EH (cell line): ENCODE results near the gene ZBTB16.
"Not testable (repeated sequence)": the region's sequence is repeated elsewhere in the genome, so short reads cannot be mapped to it uniquely, and the experiment has no call there.

ENCODE experiments used
- DNase-seq: peaks from one replicate; pipeline ENCODE4 v3.0.0-alpha.2; 2015; ENCODE audit warnings: low read depth

ZBTB16 gene

DNA sequence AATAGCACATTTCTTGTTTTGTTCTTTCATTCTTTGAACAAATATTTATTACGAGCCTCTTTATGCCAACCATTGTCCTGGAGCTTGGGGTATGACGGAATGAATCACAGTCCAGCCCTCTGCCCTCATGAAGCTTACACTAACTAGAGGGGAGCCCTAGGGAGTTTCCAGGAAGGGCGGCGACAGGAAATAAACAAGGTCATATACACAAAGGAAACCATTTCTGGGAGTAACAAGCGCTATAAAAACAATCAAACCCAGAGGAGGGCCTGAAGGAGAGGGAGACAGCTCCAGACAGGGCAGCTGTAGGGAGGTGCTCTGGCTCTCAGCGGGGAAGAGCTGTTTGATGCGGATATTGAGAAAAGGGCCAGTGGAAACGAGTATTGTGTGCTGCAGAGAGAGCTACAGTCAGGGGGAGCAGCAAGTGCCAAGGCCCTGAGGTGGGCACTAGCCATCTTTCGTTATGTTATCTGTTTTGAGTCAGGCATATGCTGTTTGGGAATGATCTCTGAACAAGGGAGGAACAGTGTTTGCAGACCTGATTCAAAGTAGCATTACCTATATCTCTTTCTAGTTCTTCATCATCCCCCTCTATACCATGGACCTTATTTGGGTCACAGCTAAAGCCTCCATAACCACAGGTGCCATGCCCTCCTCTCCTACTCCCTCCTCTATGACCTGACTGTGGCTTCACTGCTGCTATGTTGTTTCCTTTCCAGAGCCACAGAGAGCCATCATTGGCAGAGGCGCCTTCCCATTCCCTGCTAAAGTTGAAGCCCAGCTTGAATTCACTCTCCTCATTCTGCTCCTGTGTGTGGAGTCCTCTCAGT, 15.3 kb upstream of the ZBTB16 start:
- no peak for DNase-seq

DNA sequence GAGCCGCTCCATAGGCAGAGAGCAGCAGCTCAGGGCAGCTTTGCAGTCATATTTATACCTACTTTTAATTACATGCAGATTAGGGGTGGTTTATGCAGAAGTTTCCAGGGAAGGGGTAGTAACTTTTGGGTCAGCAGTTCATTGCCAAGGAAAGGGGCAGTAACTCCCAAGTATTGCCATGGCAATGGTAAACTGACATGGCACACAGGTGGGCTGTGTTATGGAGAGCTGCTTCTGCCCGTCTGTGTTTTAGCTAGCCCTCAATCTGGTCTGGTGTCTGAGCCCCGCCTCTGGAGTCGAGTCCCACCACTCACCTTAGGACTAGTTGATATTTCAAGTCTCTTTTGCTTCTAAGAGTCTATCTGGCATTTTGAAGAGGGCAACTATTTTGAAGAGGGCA, 12.2 kb upstream of the ZBTB16 start:
- no peak for DNase-seq

DNA sequence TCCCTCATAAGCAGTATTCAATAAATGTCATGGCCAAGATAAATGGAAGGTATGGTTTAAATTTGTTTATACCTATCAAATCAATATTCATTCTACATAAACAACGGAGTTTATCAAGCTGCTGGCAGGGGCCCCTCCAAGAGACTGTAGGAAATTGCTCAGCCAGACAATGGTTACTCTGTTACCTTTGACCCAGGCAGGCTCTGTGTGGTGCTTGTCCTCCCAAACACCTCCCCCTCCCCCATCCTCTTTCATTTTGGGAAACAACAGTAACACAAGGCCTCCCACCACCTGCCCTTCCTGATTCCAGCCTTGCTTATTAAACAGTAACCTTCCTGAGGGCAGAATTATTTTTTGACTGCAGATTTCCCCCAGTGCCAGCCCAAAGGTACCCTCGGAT, 10.5 kb upstream of the ZBTB16 start:
- no peak for DNase-seq

DNA sequence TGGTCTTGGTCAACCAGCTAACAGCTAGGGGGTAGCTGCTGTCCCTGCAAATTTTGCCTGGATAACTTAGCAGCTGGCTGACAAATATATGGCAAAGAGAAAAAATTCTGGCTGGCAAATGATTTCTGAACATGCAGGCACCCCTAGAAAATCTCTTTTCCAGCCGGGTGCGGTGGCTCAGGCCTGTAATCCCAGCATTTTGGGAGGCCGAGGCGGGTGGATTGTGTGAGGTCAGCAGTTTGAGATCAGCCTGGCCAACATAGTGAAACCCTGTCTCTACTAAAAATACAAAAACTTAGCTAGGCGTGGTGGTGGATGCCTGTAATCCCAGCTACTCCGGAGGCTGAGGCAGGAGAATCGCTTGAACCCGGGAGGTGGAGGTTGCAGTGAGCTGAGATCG, 9.7 kb upstream of the ZBTB16 start:
- DNase-seq, result not testable (repeated sequence)

DNA sequence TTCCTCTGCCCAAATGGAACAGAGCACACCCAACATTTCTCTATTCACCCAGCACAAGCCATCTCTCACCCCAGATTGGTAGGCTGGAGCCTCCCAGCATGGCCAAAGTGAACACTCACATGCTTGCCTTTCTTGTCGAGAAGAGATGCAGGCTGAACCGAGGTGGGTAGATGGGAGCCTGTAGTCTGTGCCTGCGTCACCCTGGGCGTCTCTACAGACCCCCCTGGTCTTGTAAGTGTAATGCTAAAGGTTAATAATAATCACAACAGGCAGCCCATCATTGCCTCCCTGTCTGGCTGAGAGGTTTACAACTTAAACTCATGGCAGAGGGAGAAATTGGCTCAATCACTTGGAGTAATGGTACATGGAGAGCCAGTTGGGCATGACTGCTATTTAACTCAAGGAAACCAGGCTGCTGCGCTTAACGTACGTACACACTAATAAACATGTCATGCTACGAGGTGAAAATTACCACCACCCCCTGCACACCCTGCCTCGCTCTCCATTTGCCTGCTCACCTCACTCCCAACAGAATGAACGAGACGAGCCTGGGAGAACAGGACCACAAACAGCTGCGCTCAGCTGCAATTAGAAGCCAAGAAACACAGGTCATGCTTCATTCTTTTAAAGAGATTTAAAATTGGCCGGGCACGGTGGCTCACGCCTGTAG, 9.1 kb upstream of the ZBTB16 start:
- DNase-seq, result no peak

DNA sequence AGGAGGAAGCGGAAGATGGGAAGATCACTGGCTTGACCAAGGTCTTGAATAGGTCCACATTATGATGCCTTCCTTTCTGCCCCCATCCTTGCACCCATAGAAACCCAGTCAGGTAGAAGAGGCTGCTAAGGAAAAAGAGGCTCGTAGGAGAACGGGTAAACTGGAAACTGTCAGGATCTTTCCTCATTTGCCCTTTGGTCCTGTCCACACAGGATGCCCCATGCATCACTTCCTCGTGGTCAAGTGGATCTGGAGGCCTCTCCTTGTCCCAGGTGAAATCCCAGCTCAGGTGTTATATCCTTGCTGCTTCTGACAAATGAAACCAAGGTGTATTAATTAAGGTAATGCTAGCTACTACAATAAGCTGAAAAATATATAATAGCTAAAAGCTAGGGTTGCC, 8.0 kb upstream of the ZBTB16 start:
- DNase-seq, result no peak

DNA sequence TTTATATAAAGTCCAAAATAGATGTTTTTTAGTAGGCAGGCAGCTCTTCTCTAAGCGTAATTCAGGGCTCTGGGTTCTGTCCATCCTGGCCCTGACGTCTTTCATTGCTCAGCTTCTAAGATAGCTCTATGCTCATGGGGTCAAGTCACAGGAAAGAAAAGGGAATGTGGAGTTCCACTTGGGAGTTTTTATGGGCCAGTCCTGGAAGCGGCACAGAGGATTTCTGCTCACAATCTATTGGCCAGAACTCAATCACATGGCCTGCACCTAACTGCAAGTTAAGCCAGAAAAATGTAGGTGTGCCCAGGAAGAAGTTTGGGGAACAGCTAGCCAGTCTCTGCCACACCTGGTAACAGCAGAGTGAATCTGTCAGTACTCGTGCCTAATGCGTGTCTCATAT, 7.4 kb upstream of the ZBTB16 start:
- no peak for DNase-seq

DNA sequence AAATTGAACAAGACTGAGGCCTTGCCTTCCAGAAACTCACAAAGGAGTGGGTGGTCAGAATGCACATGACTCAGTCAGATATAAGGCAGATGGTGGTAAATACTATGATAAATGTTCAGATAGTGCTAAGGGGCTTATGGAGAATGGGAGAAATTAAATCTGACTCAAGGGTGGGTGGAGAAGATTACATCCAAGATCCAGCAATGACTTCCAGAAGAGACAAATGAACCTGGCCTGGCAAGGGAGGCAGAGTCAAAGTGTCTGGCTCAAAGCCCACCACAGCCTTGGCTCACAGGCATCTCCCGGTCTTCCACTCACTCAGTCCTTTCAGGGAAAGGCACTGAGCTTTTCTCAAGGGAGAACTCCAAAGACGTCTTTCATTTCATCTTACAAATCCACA, 6.1 kb upstream of the ZBTB16 start:
- no peak for DNase-seq

DNA sequence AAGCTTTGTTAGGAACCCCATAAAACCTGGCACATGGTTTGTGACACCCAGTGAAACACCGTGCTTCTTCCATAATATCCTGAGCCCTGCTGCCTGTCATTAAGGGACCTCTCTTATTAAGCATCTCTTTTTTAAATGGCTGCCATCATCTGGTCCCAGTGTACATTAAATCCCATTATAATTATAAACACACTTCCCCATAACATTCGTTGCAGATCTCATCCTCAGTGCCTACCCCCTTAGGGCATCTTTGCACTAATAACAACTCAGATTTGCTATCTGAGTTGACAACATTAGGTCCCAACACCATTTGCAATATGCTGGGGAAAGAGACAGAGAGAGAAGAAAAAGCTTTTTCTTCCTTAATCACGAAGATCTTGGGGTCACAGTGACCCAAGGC, 4.7 kb upstream of the ZBTB16 start:
- no peak for DNase-seq

DNA sequence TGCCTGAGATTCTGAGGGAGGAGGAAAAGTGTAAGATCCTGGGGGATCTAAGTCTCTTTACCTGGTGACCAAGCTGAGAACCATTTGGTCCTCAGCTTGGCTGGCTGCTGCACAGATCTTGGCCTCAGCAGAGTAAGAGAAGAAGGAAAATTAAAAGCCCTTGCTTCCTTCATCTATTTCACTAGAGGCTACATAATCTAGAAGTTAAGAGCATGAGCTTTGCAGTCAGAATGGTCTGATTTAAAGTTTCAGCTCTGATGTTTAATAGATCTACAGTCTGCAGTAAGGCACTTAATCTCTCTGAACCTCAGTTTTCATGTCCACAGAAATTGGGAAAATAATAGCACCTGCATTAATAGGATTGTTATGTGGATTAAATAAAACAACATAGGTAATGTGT, 3.1 kb upstream of the ZBTB16 start:
- no peak for DNase-seq

DNA sequence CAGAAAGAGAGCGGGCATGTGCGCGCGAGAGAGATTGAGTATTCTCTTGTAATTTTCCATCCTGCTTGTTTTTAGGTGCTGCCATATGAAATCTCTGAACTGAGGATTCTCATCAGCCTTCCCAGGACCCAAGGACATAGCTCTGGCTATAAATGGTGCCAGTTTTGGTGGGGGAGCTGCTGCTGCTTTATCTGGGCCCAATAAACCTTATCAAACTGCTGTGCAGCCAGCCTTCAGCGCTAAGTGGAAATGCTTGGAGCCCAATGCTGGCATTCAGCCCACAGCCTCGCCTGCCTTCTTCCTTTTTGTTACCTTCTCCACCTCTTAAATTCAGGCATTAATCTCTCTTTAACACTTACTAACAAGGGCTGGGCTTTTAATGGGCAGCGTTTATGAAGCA, 2.4 kb upstream of the ZBTB16 start:
- no peak for DNase-seq

DNA sequence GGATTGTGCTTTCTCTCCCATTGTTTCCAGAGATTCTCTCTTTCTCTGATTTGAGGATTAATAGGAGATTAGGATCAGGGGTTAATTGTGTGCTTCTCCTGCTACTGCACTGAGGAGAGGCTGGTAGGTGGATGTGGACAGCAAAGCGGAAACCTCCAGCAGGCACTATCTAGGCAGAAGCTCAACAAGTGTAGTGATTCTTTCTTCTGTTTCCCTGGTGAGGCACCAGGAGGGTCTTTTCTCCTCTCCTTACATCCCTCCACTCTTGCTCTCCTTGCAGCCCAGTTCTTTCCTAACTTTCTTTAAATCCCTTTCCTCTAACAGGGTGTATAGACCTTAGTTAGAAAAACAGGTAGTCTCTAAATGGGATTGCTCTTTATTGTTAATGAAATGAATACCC, 1.9 kb upstream of the ZBTB16 start:
- no peak for DNase-seq

DNA sequence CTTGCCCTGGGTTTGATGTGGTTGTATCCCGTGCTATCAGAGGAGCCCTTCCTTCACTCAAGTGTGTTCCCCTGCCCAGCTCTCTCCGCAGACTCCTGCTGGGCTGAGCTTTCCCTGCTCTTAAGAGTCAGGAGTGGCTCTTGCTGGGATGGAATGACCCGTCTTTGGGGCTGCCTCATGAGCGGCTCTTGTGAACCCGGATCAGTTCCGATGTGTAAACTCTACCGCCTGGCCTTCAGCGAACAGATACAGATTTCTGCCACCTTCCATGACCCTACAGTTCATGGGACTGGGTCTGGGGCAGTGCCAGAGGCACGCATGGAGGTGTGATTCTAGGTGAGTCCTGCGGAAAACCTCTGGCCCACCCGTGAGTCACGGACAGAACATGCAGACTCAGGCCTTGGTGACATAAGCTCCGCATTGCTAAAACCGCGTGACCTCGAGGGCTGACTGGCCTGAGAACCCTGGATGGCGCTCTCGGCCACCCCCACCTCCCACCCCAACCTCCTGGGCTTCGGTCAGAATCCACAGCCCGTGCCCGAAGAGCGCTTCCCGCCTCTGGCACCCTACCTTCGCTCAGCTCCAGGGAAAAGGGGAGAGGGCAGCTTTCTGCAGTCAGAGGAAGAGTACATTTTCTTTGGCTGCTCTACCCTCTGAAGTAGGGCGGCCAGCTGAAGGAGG, 1.3 kb upstream of the ZBTB16 start:
- no peak for DNase-seq

DNA sequence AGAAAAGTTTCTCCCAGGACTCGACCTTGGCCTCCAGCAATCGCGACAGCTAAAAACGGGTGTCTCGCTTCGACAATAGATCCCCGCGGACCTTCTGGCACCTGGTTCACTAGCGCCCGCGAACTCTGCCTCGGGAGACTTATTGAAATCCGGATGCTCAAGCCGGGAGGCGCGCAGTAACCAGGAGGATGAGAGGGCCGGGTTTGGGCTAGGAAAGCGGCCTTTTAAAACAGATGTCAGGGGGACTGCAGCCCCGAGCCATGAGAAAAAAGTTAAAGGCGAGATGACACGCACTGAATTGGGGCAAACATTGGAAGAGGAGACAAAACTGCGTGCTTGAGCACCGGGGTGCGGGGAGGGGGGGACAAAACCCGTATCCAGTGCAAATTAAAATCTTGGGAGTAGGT, 637 bp upstream of the ZBTB16 start:
- DNase-seq, result no peak

DNA sequence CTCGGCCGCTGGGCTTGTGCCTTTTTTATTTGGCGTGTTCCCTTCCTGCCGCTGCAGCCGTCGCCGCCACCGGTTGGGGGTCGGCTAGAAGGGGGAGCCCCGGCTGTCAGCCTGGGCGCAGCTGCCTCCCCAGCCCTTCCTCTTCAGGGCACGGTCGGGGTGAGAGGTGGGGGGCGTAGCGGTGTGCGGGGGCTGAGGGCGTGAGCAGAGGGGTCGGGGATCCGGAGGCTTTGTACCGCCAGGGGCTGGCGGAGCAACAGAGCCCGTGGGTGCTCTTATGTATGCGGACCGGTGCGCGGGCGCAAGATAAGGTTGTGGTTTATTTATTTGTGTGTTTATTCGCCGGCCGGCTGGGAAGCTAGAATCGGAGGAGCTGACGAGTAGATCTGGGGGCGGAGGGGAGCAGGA, 477 bp downstream of the ZBTB16 start:
- DNase-seq, result no peak

DNA sequence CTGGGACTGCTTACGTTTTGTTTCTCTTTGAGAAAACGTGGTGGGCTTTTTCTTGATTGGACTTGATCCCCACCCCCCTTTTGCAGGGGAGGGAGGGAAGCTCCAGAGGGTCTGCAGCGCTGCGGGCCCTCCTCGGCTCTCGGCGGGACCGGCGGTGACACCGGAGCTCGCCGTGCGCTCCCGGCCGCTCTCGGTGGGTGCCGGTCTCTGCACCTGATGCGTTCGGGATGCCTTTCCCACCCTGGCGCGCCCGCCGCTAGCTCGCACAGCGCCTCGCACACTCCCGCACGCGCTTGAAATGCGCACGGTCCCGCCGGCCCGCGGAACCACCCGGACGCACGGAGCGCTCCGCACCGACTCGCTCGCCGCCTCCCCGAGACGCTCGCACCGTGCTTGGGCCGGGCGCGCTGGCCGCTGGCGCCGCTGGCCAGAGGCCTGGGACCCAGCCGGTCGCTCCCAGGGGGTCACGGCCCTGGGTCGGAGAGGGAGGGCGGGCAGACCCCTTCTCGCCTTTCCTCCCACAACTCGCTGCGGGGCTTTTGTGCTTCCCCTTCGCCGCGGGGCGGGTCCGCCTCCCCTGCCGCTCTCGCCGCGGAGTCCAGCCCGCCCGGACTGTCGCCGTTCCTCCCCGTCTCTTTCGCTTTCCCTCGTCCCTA, 1.0 kb downstream of the ZBTB16 start:
- DNase-seq, result no peak

DNA sequence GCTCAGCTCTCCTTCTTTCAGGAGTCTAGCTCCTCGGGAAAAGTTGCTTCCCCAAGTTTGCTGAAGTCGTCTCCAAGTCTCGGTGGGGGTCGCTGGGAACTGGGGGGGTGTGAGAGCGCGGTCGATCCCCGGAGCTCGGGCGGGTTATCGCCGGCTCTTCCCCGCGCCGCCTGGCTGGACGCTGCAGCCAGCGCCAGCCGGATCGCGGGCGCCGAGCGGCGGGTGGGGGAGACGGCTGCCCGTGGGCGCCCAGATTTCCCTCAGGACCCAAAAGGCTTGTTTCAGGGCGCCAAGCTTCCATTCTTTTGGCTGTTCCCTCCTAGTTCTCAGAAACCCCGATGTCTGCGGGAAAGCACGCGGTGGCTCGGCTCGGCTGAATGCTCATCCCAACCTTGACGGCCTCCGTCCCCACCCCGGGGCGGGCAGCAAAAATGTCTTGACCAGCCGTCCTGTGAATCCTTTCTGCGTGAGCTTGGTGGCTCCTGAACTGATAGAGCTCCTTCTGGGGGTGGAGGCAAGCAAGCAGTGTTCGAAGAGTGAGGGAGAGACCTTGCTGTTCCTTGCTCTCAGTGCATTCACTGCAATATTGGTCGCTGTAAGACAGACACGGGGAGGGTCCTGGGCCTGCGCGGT, 1.7 kb downstream of the ZBTB16 start:
- no peak for DNase-seq

DNA sequence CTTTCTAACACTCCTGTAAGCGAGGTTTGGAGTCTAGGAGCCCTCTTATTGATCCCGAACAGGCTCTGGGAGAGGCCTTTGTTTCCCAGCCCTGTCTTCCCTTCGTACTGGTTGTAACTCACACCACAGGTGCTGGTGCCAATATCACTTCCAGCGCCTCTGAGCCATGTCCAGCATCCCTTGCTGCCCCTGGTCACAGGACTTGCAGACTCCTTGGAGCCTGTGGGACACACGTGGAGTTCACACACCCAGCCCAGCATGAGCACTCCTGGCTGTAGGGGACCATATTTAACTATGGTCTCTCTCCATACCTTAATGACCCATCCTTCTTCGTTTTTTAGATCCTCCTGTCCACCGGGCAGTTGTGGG, 2.2 kb downstream of the ZBTB16 start:
- DNase-seq, result no peak

DNA sequence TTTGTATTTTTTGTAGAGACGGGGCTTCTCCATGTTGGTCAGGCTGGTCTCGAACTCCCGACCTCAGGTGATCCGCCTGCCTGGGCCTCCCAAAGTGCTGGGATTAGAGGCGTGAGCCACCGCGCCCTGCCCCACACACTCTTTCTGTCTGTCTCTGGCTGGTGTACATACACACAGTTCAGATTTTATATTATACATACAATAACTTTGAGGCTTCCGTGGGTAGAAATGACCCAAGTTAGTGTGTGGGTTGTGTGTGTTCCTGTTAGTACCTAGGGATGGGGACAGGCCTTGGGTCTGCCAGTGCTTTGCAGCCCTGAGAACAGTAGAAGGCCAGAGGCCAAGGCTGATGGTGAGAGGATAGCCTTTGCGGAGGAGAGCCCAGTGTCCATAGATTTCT, 2.8 kb downstream of the ZBTB16 start:
- DNase-seq, result no peak

DNA sequence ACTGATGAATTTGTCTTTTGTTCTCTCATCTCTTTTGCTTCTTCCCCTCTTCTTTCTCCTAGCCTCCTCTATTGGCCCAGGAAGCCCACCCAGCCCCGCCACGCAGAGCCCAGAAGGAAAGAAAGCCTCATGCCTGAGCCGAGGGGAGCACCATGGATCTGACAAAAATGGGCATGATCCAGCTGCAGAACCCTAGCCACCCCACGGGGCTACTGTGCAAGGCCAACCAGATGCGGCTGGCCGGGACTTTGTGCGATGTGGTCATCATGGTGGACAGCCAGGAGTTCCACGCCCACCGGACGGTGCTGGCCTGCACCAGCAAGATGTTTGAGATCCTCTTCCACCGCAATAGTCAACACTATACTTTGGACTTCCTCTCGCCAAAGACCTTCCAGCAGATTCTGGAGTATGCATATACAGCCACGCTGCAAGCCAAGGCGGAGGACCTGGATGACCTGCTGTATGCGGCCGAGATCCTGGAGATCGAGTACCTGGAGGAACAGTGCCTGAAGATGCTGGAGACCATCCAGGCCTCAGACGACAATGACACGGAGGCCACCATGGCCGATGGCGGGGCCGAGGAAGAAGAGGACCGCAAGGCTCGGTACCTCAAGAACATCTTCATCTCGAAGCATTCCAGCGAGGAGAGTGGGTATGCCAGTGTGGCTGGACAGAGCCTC, 3.8 kb downstream of the ZBTB16 start:
- no peak for DNase-seq

DNA sequence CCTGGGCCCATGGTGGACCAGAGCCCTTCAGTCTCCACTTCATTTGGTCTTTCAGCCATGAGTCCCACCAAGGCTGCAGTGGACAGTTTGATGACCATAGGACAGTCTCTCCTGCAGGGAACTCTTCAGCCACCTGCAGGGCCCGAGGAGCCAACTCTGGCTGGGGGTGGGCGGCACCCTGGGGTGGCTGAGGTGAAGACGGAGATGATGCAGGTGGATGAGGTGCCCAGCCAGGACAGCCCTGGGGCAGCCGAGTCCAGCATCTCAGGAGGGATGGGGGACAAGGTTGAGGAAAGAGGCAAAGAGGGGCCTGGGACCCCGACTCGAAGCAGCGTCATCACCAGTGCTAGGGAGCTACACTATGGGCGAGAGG, 4.3 kb downstream of the ZBTB16 start:
- no peak for DNase-seq

DNA sequence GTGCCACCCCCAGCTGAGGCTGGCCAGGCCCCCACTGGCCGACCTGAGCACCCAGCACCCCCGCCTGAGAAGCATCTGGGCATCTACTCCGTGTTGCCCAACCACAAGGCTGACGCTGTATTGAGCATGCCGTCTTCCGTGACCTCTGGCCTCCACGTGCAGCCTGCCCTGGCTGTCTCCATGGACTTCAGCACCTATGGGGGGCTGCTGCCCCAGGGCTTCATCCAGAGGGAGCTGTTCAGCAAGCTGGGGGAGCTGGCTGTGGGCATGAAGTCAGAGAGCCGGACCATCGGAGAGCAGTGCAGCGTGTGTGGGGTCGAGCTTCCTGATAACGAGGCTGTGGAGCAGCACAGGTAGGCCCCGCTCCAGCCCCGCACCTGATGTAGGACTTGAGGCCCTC, 4.7 kb downstream of the ZBTB16 start:
- no peak for DNase-seq
